HepG2 (cell line): ENCODE measurements around the gene PTPRU. TPM values are rescaled to one million over a fixed set of nuclear protein-coding genes. Genes with fewer than 3 reads are reported as not detected.

Experiments used
- ATAC-seq: fragments of 200-7000 bp; cut with Tn5 transposase; 3 replicates; pipeline ENCODE4 v1.9.1; 2020; ENCODE audit warnings: mild to moderate bottlenecking, moderate library complexity
- BruUV-seq: library from RNA; stranded (reverse); fragments of 400-500 nt; replicated peaks from 2 replicates; lab custom pipeline; 2021; lab: Mats Ljungman, UMichigan
- CTCF ChIA-PET: fragments of 300-600 bp; formaldehyde crosslinking; extraction: SDS; loops from one replicate; lab custom pipeline; 2021; ENCODE audit warnings: low total read pairs, inconsistent platforms, low intra/inter-chr PET ratio; lab: Yijun Ruan, JAX
- POLR2A ChIA-PET: fragments of 350-600 bp; sonication (Branson Sonifier 250); formaldehyde crosslinking; loops from one replicate; lab custom pipeline; 2020; ENCODE audit warnings: antibody characterized with exemption, inconsistent platforms; lab: Yijun Ruan, JAX
- DNase-seq: peaks from one replicate; pipeline ENCODE4 v3.0.0-alpha.2; 2015; ENCODE audit warnings: low spot score
- FAIRE-seq: peaks from 3 replicates; lab custom pipeline; 2011; peaks lifted over from hg19 to GRCh38; lab: Jason Lieb, UNC
- H2AFZ ChIP-seq: one replicate; pipeline ENCODE4 v1.6.1; 2011; ENCODE audit warnings: low read length, inconsistent platforms
- H3K27ac ChIP-seq: fragments of 300-600 bp; 3 replicates; pipeline ENCODE4 v1.8.0; 2011; ENCODE audit warnings: mixed run types, mild to moderate bottlenecking, mixed read lengths, low read length, inconsistent platforms; ENCODE audit not compliant: insufficient read depth; ENCODE audit errors: extremely low read length
- H3K27me3 ChIP-seq, 2 experiments: fragments of 200-600 bp in 1 of 2; 2 replicates in 1 of 2; 3 replicates in 1 of 2; pipeline versions ENCODE4 v1.6.0 to v1.8.0; 2011; ENCODE audit warnings: low read length in 2 of 2, mild to moderate bottlenecking in 2 of 2, moderate library complexity in 2 of 2, inconsistent platforms in 1 of 2; ENCODE audit not compliant: insufficient read depth in 2 of 2, control insufficient read depth in 1 of 2
- H3K36me3 ChIP-seq, 2 experiments: fragments of 200-600 bp in 1 of 2; replicated peaks in 1 of 2; 2 replicates in 1 of 2; 3 replicates in 1 of 2; pipeline versions ENCODE4 v1.5.1 to v1.8.0; 2011; ENCODE audit warnings: low read length in 2 of 2, inconsistent platforms in 1 of 2; ENCODE audit not compliant: insufficient read depth in 2 of 2, control insufficient read depth in 1 of 2
- H3K4me1 ChIP-seq: 2 replicates; pipeline ENCODE4 v1.5.1; 2012; ENCODE audit warnings: low read length, inconsistent platforms; ENCODE audit not compliant: insufficient read depth
- H3K4me2 ChIP-seq: 2 replicates; pipeline ENCODE4 v1.6.0; 2011; ENCODE audit warnings: low read depth, low read length, inconsistent platforms
- H3K4me3 ChIP-seq, 3 experiments: fragments of 200-600 bp in 1 of 3; sonication (generic), shearing (Covaris generic) in 1 of 3; replicated peaks in 1 of 3; 2 replicates each; pipeline ENCODE4 v1.5.1; 2011 to 2016; ENCODE audit warnings: low read length in 3 of 3, inconsistent platforms in 2 of 3, low read depth in 2 of 3, mild to moderate bottlenecking in 2 of 3, control low read depth in 1 of 3, mixed read lengths in 1 of 3; ENCODE audit not compliant: insufficient read depth in 1 of 3
- H3K79me2 ChIP-seq: one replicate; pipeline ENCODE4 v1.6.1; 2011; ENCODE audit warnings: low read length, inconsistent platforms; ENCODE audit not compliant: insufficient read depth
- H3K9ac ChIP-seq: 2 replicates; pipeline ENCODE4 v1.6.0; 2011; ENCODE audit warnings: mild to moderate bottlenecking, low read depth, low read length, inconsistent platforms; ENCODE audit not compliant: insufficient read depth
- H3K9me3 ChIP-seq: 2 replicates; pipeline ENCODE4 v1.5.1; 2012; ENCODE audit warnings: mild to moderate bottlenecking, low read length
- H4K20me1 ChIP-seq: 2 replicates; pipeline ENCODE4 v1.6.0; 2011; ENCODE audit warnings: inconsistent platforms, mild to moderate bottlenecking, low read length, moderate library complexity; ENCODE audit not compliant: insufficient read depth
- ATAD3A ChIP-seq: sonication (generic); formaldehyde crosslinking; IDR thresholded peaks from 2 replicates; pipeline ENCODE4 v1.4.0; 2020; ENCODE audit warnings: missing genetic modification reagents
- ATF7-NPFF ChIP-seq: sonication (generic); formaldehyde crosslinking; IDR thresholded peaks from 2 replicates; pipeline ENCODE4 v1.8.1; 2023; ENCODE audit warnings: mild to moderate bottlenecking, low read depth, missing genetic modification reagents, moderate library complexity
- EHMT2 ChIP-seq: fragments of 200-600 bp; sonication (generic); IDR thresholded peaks from 2 replicates; pipeline ENCODE4 v1.7.0; 2017; ENCODE audit warnings: antibody characterized with exemption, low read depth, low read length, borderline replicate concordance
- FOXP4 ChIP-seq: sonication (generic); formaldehyde crosslinking; IDR thresholded peaks from 2 replicates; pipeline ENCODE4 v1.4.0; 2020; ENCODE audit warnings: missing genetic modification reagents
- SP4 ChIP-seq: sonication (generic); formaldehyde crosslinking; IDR thresholded peaks from 2 replicates; pipeline ENCODE4 v1.8.1; 2023; ENCODE audit warnings: mild to moderate bottlenecking, missing genetic modification reagents
- SYNCRIP ChIP-seq: fragments of 200-400 bp; formaldehyde crosslinking; IDR thresholded peaks from 2 replicates; pipeline ENCODE4 v1.6.1; 2018; ENCODE audit warnings: mild to moderate bottlenecking, low read depth, low read length; ENCODE audit not compliant: insufficient read depth
- ZBTB33 ChIP-seq: sonication (generic); formaldehyde crosslinking; IDR thresholded peaks from 2 replicates; pipeline ENCODE4 v1.4.0; 2020; ENCODE audit warnings: missing genetic modification reagents
- ZFP37 ChIP-seq: sonication (generic); formaldehyde crosslinking; IDR thresholded peaks from 2 replicates; pipeline ENCODE4 v1.4.0; 2020; ENCODE audit warnings: missing genetic modification reagents, borderline replicate concordance
- ZMYM4 ChIP-seq: sonication (generic); formaldehyde crosslinking; IDR thresholded peaks from 2 replicates; pipeline ENCODE4 v1.8.1; 2023; ENCODE audit warnings: mild to moderate bottlenecking, missing genetic modification reagents
- ZNF10 ChIP-seq: sonication (generic); formaldehyde crosslinking; IDR thresholded peaks from 2 replicates; pipeline ENCODE4 v1.4.0; 2020; ENCODE audit warnings: mild to moderate bottlenecking, low read depth, missing genetic modification reagents, borderline replicate concordance
- ZNF234 ChIP-seq: sonication (generic); formaldehyde crosslinking; conservative IDR thresholded peaks from 2 replicates; pipeline ENCODE4 v1.5.1; 2020; ENCODE audit warnings: mild to moderate bottlenecking, missing genetic modification reagents
- ZNF432 ChIP-seq: sonication (generic); formaldehyde crosslinking; IDR thresholded peaks from 2 replicates; pipeline ENCODE4 v1.5.0; 2020; ENCODE audit warnings: missing genetic modification reagents, mild to moderate bottlenecking, borderline replicate concordance
- ZNF687 ChIP-seq: sonication (generic); formaldehyde crosslinking; IDR thresholded peaks from 2 replicates; pipeline ENCODE4 v1.5.1; 2020; ENCODE audit warnings: mild to moderate bottlenecking, missing genetic modification reagents, moderate library complexity
- WGBS: methylation state at CpG from one replicate; pipeline ENCODE4 v1.1.6; 2017; ENCODE audit warnings: low lambda C conversion rate; 5-methylcytosine and 5-hydroxymethylcytosine counted together
- in situ Hi-C: cut with HindIII; loops from 2 replicates; pipeline ENCODE4 v1.10.0; 2017; ENCODE audit warnings: low pct_unique_long_range_greater_than_20kb; ENCODE audit not compliant: extremely low pct_ligation_motif_present
- intact Hi-C: fragments of 100-400 bp; cut with micrococcal nuclease; formaldehyde crosslinking; loops from one replicate; pipeline ENCODE4 v1.10.0; 2022; ENCODE audit not compliant: unreplicated experiment
- polyA plus RNA-seq, 8 experiments: library from polyadenylated mRNA; depleted of rRNA in 3 of 8; stranded (reverse) in 7 of 8; unstranded in 1 of 8; fragments of >200 nt; fragmentation: Illumina TruSeq in 4 of 8; extraction: Trizol in 4 of 8; gene quantifications; 2 replicates each; pipeline versions ENCODE4 v1.2.1 to v1.2.3, GENCODE V29; 2011 to 2016; ENCODE audit warnings: low read depth in 4 of 8, missing spikeins in 1 of 8, mixed read lengths in 1 of 8; ENCODE audit not compliant: insufficient read depth in 1 of 8
- total RNA-seq, 5 experiments: library from RNA; depleted of rRNA; stranded (reverse); fragments of >200 nt; fragmentation: Illumina TruSeq; extraction: Trizol; gene quantifications; 2 replicates each; pipeline ENCODE4 v1.2.3, GENCODE V29; 2016; ENCODE audit warnings: low read depth in 1 of 5

Gene PTPRU
- total and polyA plus RNA-seq, 2 of the 13 experiments (the other 11 are each of a cell fraction or from before 2014, with no cell fraction given): 21.6 to 22.3 TPM

GRCh38 chr1:29303201-29304024 is 67.1 kb downstream of the PTPRU start:
- BruUV-seq: no TSS peak
- DNase-seq: no peak
- POLR2A ChIA-PET: no interaction called here
- no peak for TF ChIP-seq ZFP37 (CRISPR knock-in tag)
- TF ChIP-seq ZNF432: no peak
- TF ChIP-seq SP4 (CRISPR knock-in tag): no peak
- TF ChIP-seq ATAD3A (CRISPR knock-in tag): no peak
- no peak for TF ChIP-seq ZBTB33
- no peak for TF ChIP-seq ZNF687 (CRISPR knock-in tag)
- no peak for TF ChIP-seq ATF7-NPFF (CRISPR knock-in tag)
- no peak for TF ChIP-seq ZMYM4
- TF ChIP-seq FOXP4 (CRISPR knock-in tag): no peak
- no peak for TF ChIP-seq ZNF10 (CRISPR knock-in tag)
- TF ChIP-seq SYNCRIP: no peak
- TF ChIP-seq ZNF234 (CRISPR knock-in tag): no peak
- TF ChIP-seq EHMT2: no peak

More at GRCh38 chr1:29303201-29304024, 67.1 kb downstream of the PTPRU start:
- H3K79me2 ChIP-seq: no peaks in the 10 kb centered on the region
- FAIRE-seq (no peak), ATAC-seq (peak; percentile 38)
- no peaks in the 10 kb centered on the region for H3K9me3 ChIP-seq
- H4K20me1 ChIP-seq: no peaks in the 10 kb centered on the region
- WGBS: 95% methylated on average over 12 of the region's 28 CpGs
- H3K9ac ChIP-seq: no peak overlapping the region
- CTCF ChIA-PET: no interaction called here
- in situ Hi-C loops (no loop called here), intact Hi-C loops (no loop called here)
- H3K4me1 ChIP-seq: peaks cover 15% of the 10 kb centered on the region
- no peak overlapping the region for H3K4me2 ChIP-seq
- H3K4me3 ChIP-seq: no peak overlapping the region
- H3K27ac ChIP-seq: no peak overlapping the region
- H3K36me3 ChIP-seq: peaks cover 3 to 31% of the 10 kb centered on the region in 2 experiments; a peak in 4 of 5 replicates
- no peak overlapping the region for H2AFZ ChIP-seq
- no peaks in the 10 kb centered on the region for H3K27me3 ChIP-seq
